Cardiac fibroblast (primary cell): ENCODE measurements around the gene ACSM3.

Experiments used
- DNase-seq, 2 donors: peaks; one replicate each; pipeline versions ENCODE4 v3.0.0 to v3.0.0-alpha.2; 2010; ENCODE audit warnings: low read depth in 2 of 2
- H3K4me3 ChIP-seq, 2 donors: replicated peaks in 1 of 2; 1 replicate in 1 of 2; 2 replicates in 1 of 2; pipeline ENCODE4 v1.5.1; 2011; ENCODE audit warnings: low read depth in 2 of 2, low read length in 2 of 2, mild to moderate bottlenecking in 2 of 2, moderate library complexity in 1 of 2
- TF ChIP-seq, protein P1 (sequence below): IDR thresholded peaks from one replicate; pipeline ENCODE4 v1.5.1; 2011; ENCODE audit warnings: low read depth, mild to moderate bottlenecking, low read length, inconsistent platforms

ACSM3 gene

DNA sequence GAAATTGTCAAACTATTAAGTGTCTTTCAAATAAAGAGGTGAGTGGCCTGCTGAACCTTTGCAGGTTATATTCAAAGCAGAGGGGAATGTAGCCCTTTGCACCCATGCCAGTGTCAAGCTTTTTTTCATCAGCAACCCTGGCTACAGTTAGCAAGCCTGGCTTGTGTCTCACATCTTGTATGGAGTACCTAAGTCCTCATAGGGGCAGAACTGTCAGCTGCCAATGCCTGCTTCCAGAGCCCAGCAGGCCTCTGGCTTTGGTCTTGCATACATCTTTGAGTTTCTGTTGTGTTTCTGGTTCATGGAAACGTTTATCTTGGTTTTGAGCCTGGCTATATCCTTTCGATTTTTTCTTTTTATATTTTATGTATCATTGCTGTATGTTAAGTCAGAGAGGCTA is 69.3 kb downstream of the ACSM3 start:
- TF ChIP-seq, protein P1, sequence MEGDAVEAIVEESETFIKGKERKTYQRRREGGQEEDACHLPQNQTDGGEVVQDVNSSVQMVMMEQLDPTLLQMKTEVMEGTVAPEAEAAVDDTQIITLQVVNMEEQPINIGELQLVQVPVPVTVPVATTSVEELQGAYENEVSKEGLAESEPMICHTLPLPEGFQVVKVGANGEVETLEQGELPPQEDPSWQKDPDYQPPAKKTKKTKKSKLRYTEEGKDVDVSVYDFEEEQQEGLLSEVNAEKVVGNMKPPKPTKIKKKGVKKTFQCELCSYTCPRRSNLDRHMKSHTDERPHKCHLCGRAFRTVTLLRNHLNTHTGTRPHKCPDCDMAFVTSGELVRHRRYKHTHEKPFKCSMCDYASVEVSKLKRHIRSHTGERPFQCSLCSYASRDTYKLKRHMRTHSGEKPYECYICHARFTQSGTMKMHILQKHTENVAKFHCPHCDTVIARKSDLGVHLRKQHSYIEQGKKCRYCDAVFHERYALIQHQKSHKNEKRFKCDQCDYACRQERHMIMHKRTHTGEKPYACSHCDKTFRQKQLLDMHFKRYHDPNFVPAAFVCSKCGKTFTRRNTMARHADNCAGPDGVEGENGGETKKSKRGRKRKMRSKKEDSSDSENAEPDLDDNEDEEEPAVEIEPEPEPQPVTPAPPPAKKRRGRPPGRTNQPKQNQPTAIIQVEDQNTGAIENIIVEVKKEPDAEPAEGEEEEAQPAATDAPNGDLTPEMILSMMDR: no peak
- H3K4me3 ChIP-seq: no peak overlapping the region

DNA sequence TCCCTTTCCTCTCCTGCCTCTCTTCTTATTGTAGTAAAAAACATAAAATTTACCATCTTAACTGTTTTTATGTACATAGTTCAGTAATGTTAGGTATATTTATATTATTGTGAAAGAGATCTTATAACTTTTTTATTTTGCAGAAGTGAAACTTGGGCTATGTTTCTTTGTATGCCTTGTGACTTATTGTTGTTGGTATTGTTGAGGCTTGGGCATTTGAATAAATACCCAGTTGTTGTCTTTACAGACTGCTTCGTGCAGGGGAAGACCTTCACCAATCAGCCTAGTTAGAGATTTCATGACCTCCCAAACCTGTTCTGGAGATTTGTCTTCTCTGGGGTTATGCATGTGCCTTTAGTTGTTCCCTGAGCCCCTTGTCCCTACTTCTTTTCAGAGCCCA is 74.4 kb downstream of the ACSM3 start:
- TF ChIP-seq, protein P1: no peak
- no peak overlapping the region for H3K4me3 ChIP-seq
- DNase-seq: no peak

More for the DNA sequence above, 69.3 kb downstream of the ACSM3 start:
- DNase-seq: no peak

DNA sequence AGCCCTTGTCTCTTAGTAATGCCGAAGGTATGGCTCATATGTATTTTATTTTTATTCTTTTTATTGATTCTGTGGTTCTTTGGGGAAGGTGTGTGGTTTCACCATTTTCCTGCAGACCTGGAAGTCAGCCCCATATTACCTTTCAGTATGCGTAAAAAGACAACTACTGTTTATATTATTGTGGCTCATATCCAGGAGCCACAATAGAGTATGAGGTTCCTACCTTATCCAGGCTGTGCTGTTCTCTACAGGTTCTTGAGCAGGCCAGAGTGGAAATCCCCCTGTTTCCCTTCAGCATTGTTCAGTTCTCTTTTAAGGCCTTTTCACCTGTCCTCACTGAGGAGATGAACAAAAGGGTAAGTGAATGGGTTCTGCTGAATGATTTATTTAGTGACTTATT is 75.7 kb downstream of the ACSM3 start:
- no peak for DNase-seq
- TF ChIP-seq, protein P1: no peak
- H3K4me3 ChIP-seq: no peak overlapping the region

DNA sequence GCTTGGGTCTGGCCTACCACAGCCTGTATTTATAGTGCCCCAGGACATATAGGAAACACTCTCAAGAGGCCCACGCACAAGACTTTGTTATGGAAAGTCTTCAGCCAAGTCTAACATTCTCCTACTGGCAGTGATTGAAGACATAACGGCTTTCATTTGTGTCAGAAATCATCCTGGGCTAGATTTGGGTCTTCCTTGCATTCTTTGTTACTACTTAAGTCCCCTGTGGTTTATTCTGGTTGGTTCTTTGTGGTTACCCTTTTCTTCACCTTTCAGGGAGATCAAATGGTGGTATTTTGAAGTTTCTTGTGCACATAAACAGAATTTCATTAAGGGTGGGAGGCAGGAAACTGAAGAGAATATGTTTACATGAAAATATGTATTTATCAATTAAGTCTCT is 80.2 kb downstream of the ACSM3 start:
- TF ChIP-seq, protein P1: no peak
- H3K4me3 ChIP-seq: no peak overlapping the region
- no peak for DNase-seq

DNA sequence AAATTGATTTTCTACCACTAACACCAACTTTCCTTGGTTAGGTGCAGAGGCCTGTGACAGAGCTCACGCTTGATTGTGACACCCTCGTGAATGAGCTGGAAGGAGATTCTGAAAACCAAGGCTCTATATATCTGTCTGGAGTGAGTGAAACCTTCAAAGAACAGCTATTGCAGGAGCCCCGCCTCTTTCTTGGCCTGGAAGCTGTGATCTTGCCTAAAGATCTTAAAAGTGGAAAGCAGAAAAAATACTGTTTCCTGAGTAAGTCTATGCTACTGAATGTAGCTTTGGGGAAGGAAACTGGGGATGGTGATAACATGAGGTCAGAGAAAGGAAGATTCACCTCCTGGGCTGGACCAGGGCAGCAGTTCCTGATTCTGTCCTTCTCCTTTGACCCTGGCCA is 80.8 kb downstream of the ACSM3 start:
- no peak overlapping the region for H3K4me3 ChIP-seq
- no peak for DNase-seq
- TF ChIP-seq, protein P1: no peak

DNA sequence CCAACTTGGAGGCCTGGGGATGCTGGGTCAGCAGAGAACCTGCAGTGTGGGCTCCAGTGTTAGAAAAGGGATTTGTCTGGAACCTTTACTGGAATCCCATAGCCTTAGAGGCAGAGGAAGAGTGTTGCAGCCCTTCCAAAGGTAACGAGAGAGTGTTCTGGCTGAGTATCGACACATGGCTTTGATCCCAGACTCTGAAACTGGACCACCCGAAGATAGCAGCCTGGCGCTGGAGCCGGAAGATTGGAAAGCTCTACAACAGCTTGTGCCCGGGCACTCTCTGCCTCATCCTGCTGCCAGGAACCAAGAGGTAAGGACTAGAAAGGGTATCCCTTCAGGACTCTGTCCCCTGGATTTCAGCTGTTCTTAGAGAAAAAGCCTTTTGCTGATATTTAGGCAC is 82.2 kb downstream of the ACSM3 start:
- H3K4me3 ChIP-seq: no peak overlapping the region
- no peak for DNase-seq
- TF ChIP-seq, protein P1: no peak

DNA sequence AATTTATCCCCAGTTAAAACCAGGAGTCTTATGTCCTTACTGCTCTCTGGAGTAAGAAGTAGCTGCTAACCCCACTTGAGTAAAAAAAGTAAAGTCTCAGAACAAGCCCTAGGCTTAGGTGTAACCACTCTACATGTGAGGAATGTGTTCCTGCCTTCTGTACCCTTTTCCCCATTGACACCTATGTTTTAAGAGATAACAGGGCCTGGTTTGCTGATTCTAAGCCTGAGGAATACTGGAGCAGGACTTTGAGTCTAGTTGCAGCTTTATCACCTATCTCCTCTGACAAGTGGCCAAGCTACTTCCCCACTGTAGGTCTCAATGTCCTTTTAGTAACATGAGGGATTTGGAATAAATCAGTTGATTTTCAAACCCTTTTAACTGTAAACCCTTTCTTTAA is 82.7 kb downstream of the ACSM3 start:
- H3K4me3 ChIP-seq: no peak overlapping the region
- DNase-seq: no peak
- TF ChIP-seq, protein P1: no peak
